Measurements from ENCODE around the gene ARAP1.

Gene ARAP1

DNA sequence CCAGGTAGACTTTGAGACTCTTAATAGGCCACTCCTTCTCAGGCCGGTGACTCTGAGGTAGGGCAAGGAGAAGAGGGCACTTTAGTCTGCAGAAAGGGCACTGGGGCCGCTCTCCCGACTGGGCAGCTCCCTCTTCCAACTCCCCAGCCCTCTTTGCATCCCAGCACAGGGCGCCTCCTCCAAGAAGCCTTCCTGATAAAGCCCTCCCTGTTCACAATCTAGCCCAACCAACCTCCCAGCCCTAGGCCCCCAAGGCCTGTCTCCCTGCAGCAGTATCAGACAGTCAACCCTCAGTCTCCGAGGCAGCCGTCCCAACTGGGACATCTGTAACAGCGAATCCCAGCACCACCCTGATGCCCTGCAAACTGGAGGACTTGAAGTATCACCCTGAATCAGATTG, 63.7 kb downstream of the ARAP1 start:
- in situ Hi-C loops (cut with HindIII; ENCODE audit: low sequenced_read_pairs) = no loop called here

DNA sequence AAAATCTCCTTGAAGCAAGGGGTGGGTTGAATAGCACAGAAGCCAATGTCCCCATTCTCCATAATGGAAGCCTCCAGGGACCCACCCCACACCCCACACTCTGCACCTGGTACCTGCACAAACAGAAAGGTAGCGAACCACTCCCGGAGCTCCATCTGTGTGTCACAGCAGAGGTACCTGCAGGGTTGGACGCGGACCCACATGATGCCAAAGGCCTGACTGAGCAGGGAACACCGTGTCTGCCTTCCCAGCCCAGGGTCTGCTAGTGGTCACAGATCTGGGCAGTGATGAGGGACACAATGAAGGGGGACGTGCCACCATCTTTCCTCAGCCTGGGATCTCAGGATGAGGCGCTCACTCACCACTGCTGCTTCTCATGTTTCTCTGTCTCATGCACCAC, 64.9 kb downstream of the ARAP1 start:
- in situ Hi-C loops (cut with HindIII; ENCODE audit: low sequenced_read_pairs) = no loop called here

DNA sequence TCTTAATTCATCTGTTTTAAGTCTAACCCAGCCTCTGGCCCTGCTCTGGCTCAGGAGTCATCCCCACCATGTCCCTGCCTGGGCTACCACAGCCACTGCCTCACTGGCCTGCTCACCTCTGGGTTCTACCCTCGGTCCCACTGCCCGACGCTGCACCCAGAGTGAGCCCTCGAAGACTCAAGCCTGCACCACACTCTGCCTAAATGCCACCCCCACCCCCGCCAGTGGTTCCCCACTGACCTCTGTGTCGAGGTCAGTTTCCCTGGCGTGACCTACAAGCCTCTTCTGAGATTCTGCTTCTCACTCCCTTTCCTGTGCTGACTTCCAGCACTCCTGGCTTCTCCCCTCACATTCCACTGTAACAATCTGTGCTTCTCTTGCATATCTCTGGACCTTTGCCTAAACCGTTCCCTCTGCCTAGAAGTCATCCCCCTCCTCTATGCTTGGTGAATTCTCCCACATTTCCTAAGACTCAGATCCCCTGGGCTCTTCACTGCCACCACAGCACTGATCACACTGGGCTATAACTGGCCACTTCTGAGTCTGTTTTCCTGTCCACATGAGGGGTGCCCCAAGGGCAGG, 65.5 kb downstream of the ARAP1 start:
- in situ Hi-C loops (cut with HindIII; ENCODE audit: low sequenced_read_pairs) = no loop called here

DNA sequence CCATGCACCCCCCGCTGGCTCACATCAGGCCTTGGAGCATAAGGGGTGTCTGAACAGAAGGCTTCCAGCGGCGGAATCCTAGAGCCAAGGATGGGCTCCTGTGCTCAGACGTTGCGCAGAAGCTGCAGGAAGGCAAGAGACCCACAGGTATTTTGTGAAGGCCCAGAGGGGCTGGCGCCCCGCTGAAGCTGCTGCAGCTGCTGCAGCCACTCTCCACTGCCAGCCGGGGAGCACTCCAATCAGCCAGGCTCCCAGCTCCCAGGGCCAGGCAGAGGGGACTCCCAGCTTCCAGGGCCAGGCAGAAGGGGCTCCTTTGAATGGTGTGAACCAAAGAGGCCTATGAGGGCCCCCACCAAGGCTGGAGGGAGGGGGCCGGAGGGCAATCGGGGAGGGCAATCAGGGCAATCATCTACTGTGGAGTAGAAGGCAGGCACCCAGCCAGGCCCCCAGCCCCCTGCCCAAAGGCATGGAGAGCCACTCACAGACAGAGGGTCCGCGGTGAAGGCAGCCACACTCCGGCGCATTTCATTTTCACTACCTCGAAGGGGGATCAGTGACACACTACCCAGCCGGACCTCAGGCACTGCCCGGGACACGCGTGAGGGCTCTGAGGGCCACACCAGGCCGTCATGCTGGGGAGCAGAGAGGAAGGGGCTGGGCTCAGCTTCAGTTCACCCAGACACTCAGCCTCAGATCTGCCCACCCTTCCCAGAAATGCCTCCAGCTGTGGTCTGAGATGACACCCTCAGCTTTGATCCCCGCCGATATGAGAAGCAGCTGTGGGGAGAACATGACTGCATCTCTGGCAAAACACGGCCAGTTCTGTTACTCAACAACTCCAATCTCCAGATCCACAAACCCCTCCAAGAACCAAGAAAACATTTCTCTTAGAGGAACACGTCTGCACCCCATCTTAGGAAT, 66.4 kb downstream of the ARAP1 start:
- in situ Hi-C loops (cut with HindIII; ENCODE audit: low sequenced_read_pairs) = no loop called here

DNA sequence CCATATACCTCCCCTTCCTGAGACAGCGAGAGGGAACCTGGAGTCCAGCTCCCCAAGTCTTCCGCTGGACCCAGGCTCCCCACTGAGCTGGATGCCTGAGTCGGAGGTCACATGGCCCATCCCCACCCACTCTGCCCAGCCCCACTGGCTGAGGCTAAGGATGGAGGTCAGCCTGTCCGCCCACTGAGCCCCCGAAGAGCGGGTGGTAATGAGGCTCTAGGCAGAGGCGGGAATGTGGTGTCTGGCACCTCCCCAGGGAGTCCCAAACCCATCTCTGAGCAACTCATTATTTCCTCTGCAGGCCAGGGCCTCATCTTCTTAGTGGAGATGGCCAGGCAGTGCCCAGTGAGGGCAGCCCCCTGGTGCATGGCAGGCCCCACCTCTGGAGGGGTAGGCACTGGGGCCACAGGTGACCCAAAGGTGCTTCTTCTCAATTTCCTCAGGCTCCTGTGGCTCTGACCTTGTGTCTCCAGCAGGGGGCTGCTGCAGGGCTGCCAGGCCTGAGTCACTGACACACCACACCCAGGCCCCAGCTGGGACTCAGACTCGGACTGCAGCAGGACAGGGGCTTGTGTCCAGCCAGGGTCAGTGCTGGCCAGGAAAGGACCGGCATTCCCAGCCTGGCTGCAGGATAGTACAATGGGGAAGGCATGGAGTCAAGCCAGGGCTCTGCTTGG, 67.8 kb downstream of the ARAP1 start:
- in situ Hi-C loops (cut with HindIII; ENCODE audit: low sequenced_read_pairs) = no loop called here

DNA sequence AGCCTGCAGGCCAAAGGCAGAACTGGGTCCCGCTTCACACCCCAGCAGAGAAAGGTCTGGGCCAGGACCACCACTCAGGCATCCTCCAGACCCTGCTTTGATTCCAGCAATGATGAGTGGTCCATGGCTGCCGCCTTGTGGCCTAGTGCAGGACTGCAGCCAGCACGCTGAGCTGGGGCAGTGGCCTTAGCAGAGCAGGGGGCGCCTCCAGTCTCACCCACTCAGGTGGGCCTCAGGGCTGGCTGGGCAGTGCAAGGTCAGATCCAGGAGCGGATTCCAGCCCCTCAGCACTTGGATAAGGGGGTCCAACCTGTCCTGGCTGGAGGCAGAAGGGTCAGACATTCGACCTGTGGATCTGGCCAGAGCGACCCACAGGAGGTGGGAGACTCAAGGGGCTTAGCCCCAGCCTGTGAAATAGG, 68.4 kb downstream of the ARAP1 start:
- in situ Hi-C loops (cut with HindIII; ENCODE audit: low sequenced_read_pairs) = no loop called here

DNA sequence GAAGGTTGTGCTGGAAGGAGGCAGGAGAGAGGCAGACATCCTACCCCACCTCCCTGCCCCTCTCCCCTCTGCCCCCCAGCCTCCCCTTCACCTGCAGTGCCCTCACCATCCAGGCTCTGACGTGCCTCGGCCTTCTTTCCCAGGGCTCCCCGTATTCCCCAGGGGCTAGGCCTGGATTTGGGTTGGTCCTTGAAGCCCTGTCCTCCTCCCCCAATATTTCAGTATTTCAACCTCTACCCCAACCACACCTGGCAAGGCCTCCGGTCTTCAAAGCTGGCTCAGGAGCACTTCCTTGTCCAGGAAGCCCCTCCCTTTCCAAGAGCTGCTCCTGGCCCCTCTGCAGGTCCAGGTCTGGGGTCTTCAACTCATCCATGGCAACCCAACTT, 69.4 kb downstream of the ARAP1 start:
- in situ Hi-C loops (cut with HindIII; ENCODE audit: low sequenced_read_pairs) = no loop called here

DNA sequence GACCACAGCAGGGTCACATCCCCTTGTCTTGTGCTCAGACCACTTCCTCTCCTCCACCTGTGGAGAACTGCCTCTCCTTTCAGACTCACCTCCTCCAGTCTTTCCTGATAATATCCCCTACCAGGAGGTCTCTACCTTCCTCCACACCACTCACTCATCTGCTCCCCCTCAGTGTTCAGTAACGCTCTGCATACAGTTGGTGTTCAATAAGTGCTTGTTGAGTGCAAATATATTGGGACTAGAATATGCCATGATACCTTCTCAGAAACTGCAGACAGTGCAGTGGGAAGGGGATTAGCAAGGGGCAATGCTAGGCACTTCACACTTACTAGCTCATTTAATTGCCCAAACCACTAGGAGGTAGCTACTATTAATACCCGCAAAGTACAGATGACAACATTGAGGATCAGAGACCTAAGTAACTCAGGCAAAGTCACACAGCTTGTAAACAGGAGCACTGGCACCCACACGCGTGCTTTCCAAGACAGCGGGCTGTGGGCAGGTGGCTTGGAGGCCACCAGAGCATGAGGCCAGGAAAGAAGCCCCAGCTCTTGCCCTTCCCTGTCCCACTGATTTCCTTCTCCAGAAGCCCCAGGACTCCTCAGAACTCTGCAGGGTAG, 69.9 kb downstream of the ARAP1 start:
- in situ Hi-C loops (cut with HindIII; ENCODE audit: low sequenced_read_pairs) = no loop called here

DNA sequence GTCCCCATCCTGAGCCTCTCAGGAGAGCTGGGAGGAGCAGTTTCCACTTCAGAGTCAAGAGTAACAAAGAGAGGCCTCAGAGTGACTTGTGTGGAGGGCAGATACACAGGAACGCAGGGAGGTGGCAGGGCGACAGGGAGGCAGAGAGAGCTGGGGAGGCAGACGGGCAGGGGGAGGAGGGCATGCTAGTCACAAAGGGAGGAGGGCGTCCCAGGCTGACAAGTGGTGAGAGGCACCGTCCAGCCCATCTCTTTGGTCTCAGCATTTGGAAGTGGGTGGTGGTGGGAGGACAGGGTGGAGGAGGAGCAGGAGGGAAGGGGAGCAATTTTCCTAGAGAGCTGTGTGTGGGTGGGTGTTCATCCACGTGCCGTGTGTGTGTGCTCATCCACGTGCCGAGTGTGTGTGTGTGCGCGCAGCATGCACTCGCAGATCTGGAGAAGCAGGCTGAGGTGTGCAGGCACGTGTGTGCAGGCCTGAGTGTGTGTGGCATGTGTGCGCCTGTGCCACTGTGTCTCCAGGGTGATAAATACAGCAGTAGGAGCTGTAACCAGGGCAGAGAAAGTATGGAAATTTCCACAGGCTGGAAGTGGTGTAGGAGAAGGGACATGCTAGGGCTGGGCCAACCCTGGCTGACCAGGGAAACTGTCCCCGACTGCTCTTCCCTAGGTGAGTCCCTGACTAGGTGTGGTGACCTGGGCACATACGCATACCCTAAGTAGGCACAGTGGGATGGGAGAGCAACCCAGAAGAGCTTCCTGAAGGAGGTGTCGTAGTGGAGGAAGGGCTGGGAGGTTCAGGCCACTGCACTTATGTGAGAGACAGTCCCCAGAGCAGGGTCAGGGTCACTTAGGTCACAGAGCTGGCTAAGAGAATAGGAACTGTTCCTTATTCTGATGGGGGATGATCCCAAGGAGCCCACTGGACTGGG, 70.7 kb downstream of the ARAP1 start:
- in situ Hi-C loops (cut with HindIII; ENCODE audit: low sequenced_read_pairs) = no loop called here

DNA sequence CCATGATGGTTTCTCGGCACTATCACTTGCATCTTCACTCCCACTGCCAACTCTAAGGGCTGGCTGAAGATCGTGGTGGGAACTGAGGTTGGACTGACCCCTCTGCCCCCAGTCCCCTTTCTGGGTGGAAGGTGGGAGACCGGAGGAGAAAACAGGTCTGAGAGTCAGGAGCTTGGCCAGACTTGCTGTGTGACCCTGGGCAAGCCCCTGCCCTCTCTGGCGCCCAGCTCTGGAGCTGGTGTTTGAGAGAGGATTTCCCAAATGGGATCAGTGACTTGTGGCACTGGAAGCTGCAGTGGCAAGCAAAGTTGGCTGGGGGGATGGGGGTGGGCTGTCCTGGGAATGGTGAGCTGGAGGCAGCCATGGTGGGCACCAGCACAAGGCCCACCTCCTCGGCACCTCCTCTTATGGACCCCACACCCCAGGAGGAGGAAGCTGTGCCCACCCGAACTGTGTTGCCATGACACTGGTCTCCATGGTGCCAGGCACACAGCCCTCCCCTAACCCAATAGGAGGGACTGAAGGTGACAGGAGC, 71.5 kb downstream of the ARAP1 start:
- in situ Hi-C loops (cut with HindIII; ENCODE audit: low sequenced_read_pairs) = no loop called here

DNA sequence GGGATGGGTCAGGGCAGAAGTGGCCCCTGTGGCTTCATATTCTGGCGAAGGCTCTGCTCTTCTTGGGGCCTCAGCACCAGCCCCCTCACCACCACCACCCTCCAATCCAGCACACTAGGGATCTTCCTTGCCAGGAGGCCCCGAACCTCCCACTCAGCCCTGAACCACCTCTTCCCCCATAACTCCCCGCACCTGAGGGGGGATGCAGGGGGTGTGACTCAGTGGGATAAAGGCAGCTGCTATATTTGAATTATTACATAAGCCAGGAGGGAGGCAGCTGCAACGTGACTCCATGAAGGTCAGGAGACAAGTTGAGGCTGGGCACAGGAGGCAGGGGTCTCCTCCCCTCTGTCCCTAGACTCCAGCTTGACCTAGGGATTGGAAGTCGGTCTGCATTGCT, 72.3 kb downstream of the ARAP1 start:
- in situ Hi-C loops (cut with HindIII; ENCODE audit: low sequenced_read_pairs) = no loop called here

DNA sequence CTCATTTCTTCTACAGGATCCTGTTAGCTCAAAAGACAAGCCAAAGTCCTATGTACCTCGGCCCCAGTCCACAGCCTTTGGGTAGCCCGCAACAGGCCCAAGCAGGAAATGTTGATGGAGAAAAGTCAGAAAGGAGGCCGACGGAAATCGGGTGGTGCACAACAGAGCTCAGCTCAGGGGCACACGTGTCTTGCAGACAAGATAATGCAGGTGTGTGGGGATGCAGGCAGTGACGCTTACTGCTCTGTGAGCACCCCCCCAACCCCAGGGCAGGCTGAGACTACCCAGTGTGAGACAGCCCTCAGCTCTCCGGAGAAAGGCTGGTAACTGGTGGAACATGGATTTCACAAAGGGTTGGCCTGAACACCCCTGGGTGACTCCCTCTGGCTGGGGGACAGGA, 73.7 kb downstream of the ARAP1 start:
- in situ Hi-C loops (cut with HindIII; ENCODE audit: low sequenced_read_pairs) = no loop called here

DNA sequence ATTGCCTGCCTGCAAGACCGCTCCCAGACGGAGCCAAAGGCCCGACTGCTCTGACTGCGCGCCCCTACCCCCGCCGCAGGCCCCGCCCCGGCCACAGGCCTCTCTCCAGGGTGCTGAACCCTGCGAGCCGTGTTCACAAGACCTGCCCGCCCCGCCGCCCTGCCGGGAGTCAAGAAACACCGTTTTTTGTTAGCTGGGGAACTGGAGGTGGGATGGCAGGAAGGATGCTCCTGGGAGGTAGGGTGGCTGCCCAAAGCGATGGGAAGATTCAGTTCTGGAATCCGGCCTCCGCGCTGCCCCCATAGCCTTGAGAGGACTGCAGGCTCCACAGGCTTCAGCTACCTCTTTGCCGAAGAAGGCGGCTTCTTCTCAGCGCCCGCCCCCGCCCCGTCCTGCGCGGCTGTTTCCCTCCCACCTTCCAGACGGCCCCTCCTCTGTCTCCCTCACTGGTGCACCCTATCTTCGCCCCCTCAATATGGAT, 75.3 kb downstream of the ARAP1 start:
- in situ Hi-C loops (cut with HindIII; ENCODE audit: low sequenced_read_pairs) = no loop called here

DNA sequence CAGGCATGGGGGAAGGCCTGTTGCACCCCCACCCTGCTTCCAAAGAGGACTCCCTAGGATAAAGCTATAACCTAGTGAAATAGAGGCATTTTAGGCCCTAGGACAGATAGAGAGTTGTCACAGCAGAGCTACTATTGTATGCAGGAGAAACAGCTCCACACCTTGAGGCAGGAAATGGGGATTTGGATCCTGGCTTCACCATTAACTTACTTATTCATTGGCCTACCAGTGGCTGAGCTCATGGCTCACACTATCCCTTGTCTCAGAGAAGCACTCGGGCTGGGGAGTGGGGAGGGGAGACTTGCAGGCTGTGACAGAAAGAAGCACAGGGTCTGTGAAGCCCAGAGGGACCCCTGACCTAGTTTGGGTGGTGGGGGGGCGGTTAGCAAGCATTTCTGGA, 77.0 kb downstream of the ARAP1 start:
- in situ Hi-C loops (cut with HindIII; ENCODE audit: low sequenced_read_pairs) = no loop called here

DNA sequence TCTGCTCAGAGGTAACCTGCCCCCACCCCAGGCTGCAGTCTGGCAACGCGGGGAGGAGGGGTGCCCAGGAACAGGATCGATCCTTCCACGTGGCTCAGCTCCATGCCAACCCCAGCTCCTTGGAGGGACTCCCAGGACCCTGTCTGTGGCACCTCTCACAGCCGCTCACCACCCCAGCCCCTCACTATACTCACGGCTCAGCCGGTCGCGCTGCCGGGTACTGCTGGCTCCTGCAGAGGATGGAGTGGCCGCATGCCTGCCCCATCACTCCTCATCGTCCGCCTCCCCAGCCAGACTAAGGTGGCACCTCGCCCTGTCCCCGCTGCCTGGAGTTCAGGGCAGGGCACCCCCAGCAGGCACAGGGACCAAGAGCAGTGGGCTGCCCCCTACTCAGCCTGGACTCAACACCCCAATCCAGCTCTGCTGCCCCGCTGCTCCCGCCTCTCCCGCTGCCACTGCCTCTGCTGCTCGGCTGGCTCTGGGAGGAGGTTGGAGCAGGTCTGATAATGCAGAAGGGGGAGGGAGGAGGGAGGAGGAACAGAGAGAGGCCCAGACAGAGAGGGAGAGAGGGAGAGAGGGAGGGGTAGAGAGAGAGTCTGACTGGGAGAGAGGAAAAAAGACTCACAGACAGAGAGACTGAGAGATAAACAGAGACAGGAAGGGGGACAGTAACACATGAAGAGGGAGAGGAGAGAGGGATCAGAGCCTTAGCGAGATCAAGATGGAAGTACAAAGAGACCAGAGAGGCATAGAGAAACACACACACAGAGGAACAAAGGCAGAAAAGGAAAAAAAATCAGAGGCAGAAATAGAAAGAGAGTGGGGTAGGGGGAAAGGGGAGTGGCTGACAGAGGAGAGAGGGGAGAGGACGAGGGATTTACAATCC, 78.0 kb downstream of the ARAP1 start, which contains the start of gene PDE2A:
Gene PDE2A (minus strand): TSS at position 480 of the 886 bp plus-strand sequence. CDS start 215 bp downstream, at position 265.
- in situ Hi-C loops (cut with HindIII; ENCODE audit: low sequenced_read_pairs) = loop anchor here (25.0 kb wide), 1 partner anchor 513 kb away; no protein-coding TSS in a partner anchor

DNA sequence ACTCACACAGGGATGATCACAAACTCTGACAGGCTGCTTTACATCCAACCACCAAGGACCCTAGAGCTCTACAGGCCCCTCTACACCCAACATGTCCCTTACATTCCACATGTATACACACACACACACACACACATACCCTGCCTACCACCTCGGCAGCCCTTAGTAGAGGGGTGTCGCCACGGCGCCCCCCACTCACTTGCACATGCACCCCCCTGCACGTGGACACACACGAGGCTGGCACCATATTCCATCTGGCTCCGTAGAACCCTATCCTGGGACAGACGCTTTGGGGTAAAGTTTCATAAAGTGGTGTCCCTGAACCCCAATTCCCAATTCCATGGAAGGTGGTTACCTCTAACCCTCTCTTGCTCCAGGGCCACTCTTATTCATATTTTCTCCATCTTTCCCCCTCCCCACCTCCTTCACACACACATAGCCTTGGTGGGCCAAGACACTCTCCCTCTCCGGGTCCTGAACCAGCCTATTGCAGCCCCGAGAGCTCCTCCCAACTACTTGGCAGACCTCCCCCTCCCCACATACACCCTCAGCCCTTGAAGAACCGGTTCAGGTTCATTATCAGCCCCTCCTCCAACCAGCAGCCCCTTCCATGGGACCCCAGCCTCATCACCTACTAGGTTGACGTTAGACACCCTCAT, 78.8 kb downstream of the ARAP1 start:
- in situ Hi-C loops (cut with HindIII; ENCODE audit: low sequenced_read_pairs) = loop anchor here (25.0 kb wide), 1 partner anchor 514 kb away; no protein-coding TSS in a partner anchor

DNA sequence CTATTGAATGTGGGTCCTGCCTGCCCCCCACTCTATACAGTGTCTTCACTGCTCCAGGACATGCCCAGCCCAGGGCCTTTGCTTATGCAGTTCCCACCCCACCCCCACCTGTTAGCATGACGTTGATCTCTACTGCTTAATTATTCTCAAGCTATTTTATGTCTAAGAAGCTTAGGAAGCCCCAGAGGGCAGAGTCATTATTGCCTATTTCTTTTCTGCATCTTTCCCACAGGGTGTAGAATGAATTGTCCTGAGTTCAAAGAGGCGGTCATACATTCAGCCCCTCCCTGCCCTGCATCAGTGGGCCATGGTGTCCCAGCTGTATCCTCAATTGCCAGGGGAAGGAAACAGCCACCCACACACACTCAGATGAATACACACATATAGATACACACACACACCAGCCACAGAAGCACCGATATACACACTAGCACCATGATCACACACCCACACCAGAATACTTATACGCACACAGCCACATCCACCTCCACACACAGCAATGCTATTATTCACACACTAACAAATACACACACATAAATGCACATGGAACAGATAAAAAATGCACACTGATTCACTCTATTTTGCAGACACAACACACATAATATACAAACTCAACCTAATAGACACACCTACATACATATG, 79.5 kb downstream of the ARAP1 start:
- in situ Hi-C loops (cut with HindIII; ENCODE audit: low sequenced_read_pairs) = loop anchor here (25.0 kb wide), 1 partner anchor 515 kb away; no protein-coding TSS in a partner anchor

Data from endothelial cell of hepatic sinusoid (primary cell).